ENCODE data around the gene SPI1.

The SPI1 gene

GRCh38 chr11:47387944-47388696, 9.8 kb upstream of the SPI1 start:
- DNase-seq = no peak

- DNase-seq = no peak
Observed at GRCh38 chr11:47384498-47384897, 6.2 kb upstream of the SPI1 start.

- DNase-seq = no peak
Observed at GRCh38 chr11:47383071-47383470, 4.7 kb upstream of the SPI1 start.

- DNase-seq = no peak
Observed at GRCh38 chr11:47380078-47380477, 1.7 kb upstream of the SPI1 start.

- DNase-seq = no peak
Observed at GRCh38 chr11:47379317-47379716, 970 bp upstream of the SPI1 start.

- DNase-seq = no peak
Observed at GRCh38 chr11:47378836-47379170, 456 bp upstream of the SPI1 start.

GRCh38 chr11:47377571-47378009, 757 bp downstream of the SPI1 start:
- DNase-seq = no peak

GRCh38 chr11:47376525-47377371, 1.6 kb downstream of the SPI1 start:
- DNase-seq = no peak

- DNase-seq = no peak
Observed at GRCh38 chr11:47376107-47376524, 2.2 kb downstream of the SPI1 start.

- no peak for DNase-seq
Observed at GRCh38 chr11:47375546-47376085, 2.7 kb downstream of the SPI1 start.

- DNase-seq = no peak
Observed at GRCh38 chr11:47375020-47375419, 3.3 kb downstream of the SPI1 start.

- no peak for DNase-seq
Observed at GRCh38 chr11:47374720-47375019, 3.7 kb downstream of the SPI1 start.

- peak; percentile 35 for DNase-seq
Observed at GRCh38 chr11:47373876-47374719, 4.2 kb downstream of the SPI1 start.

GRCh38 chr11:47372422-47372821, 5.9 kb downstream of the SPI1 start:
- DNase-seq = no peak

GRCh38 chr11:47369676-47370075, 8.7 kb downstream of the SPI1 start:
- DNase-seq = no peak

- no peak for DNase-seq
Observed at GRCh38 chr11:47366020-47366490, 12.3 kb downstream of the SPI1 start.

- no peak for DNase-seq
Observed at GRCh38 chr11:47361419-47361818, 16.9 kb downstream of the SPI1 start.

- no peak for DNase-seq
Observed at GRCh38 chr11:47360341-47360740, 18.0 kb downstream of the SPI1 start.

GRCh38 chr11:47359586-47359985, 18.8 kb downstream of the SPI1 start:
- no peak for DNase-seq

- DNase-seq = no peak
Observed at GRCh38 chr11:47359162-47359561, 19.2 kb downstream of the SPI1 start.

- DNase-seq = no peak
Observed at GRCh38 chr11:47358731-47359051, 19.7 kb downstream of the SPI1 start.

- no peak for DNase-seq
Observed at GRCh38 chr11:47357985-47358730, 20.2 kb downstream of the SPI1 start.

GRCh38 chr11:47356998-47357329, 21.4 kb downstream of the SPI1 start:
- no peak for DNase-seq
